NCI-H69 (cell line): Measurements from ENCODE around the gene DEPDC5.
A peak's percentile ranks its signal among the peaks of the same experiment; 100 is the strongest.
"Not testable (repeated sequence)": the region's sequence is repeated elsewhere in the genome, so short reads cannot be mapped to it uniquely, and the experiment has no call there.

ENCODE experiments used
- DNase-seq: peaks from one replicate; lab custom pipeline; 2025; lab: John Stamatoyannopoulos, UW

Gene DEPDC5

DNA sequence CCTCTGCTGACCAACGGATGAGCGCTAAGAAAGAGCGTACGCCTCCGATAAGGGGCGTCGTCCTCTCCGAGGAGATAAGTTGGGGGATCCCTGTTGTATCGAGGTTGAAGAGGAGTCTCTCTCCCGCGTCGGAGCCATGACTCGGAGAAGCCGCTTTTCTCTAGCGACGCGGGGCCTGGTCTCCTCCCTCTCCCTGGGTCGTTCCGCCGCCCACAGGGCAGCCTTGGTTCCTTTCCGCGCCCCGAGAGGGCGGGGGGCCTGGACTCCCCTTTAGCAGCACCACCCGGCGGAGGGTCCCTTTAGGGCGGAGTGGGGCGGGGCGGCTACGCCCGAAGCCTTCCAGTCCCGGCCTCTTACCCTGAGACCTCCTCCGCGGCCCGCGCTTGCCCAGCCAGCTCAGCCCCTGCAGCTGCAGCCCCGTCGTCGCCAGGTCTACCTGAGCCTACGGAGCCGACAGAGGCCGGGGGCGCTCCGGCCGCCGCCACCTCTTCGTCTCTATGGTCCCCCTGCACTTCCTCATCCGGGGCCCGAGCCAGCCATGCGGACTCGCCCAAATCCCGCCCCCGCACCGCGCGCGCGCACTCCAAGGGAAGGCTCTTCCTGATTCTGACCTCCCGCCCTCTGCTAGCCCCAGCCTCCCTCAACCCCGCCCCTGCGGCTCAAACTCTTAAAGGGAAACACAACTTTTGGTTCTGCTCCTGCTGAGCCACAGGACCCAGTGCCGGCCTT, 4.0 kb upstream of the DEPDC5 start, which contains the start of gene PRR14L:
Gene PRR14L, minus strand, starts transcription at position 497 of the 729 bp plus-strand sequence. CDS start 11,272 bp downstream, outside the sequence.
- DNase-seq = peak; percentile 99

DNA sequence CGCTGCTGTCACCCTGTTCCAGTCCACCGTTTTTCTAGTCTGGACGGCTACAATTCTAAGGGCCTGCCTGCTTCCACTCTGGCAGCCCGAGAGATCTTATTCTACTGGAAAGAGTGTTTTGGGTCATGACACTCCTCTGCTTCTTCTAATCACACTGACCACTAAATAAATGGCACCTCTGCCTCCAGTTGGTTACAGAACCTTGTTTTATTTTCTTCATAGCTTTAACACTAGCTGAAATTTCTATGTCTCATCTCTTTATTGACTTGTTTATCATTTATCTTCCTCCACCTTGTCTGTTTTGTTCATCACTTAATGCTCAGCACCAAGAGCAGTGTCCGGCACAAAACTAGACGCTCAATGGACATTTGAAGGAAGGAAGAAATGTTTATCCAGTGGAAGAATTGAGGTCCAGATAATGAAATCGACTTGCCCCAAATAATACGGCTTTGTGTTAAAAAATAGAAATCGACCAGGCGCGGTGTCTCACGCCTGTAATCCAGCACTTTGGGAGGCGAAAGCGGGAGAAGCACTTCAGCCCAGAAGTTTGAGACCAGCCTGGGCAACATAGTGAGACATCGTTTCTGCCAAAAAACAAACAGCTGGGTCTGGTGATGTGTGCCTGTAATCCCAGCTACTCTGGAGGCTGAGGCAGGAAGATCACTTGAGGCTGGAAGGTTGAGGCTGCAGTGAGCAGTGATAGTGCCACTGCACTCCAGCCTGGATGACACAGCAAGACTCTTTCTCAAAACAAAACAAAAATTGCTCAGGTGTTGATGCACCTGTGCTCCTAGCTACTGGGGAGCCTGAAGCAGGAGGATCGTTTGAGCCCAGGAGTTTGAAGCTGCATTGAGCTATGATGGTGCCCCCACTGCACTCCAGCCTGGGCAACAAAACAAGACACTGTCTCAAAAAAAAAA, 3.2 kb upstream of the DEPDC5 start:
- DNase-seq = no peak

DNA sequence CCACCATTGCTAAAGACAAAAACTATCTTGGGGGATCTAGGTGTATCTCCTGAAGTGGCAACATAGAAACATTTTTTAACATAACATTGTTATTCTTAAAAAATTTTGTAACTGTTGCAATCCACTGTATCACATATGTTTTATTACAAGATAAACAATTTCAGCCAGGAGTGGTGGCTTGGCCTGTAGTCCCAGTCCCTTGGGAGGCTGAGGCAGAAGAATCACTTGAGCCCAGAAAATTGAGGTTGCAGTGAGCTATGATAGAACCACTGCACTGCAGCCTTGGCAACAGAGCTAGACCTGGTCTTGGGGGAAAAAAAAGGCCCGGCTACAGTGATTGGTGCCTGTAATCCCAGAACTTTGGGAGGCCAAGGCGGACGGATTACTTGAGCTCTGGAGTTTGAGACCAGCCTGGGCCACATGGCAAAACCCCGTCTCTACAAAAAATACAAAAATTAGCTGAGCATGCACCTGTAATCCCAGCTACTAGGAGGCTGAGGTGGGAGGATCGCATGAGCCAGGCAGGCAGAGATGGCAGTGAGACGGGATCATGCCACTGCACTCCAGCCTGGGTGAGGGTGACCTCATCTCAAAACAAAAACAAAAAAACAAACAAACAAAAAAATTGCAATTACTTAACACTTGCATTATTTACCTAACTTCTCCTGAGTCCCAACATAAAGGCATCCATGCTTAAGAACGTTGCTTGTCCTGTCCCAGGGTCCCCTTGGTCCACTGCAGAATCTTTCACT, 1.5 kb upstream of the DEPDC5 start:
- DNase-seq = no peak

DNA sequence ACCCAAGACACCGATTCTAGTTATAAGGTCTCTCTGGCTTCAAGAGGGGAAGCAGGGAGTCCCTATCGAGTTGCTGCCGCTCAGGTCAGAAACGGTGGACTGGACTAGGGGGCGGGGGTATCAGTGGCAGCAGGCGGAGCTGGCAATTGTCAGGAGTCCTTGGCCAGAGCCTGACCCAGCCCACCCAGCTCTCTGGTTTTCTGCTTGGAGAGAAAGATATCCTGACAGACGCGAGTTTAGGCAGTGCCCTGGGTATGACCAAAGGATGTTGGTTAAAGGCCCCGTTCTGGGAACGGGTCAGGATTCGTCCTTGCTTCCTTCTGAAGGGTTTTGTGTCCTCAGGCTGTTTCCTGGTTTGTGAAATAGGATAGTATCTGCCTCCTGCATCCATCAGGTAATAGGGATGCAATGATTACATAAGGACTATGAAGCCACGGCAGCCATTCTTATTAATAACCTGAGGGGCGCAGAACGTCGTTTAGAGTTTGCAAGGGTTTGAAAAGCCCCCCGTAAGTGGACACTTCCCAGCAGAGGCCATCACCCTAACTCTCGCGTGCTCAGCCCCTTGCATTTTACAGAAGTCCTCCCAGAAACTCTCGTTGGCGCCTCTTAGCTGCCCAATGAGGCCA, 700 bp upstream of the DEPDC5 start:
- DNase-seq = peak; percentile 75

DNA sequence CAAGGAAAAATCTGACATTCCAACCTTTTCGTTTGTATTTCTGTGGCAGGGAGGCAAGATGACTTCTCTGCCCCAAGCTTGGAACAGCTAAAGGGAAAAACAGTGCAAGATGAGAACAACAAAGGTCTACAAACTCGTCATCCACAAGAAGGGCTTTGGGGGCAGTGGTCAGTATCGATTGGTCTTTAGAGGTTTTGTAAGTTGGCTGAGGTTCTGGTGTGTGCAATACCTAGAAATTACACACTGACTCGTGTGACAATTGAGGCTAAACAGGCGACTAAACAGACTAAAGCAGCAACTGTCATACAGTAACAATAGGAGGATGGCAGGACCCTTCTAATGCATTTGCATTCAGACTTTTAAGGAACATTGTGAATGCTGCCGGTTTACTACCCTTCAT, 994 bp downstream of the DEPDC5 start:
- peak; percentile 36 for DNase-seq

DNA sequence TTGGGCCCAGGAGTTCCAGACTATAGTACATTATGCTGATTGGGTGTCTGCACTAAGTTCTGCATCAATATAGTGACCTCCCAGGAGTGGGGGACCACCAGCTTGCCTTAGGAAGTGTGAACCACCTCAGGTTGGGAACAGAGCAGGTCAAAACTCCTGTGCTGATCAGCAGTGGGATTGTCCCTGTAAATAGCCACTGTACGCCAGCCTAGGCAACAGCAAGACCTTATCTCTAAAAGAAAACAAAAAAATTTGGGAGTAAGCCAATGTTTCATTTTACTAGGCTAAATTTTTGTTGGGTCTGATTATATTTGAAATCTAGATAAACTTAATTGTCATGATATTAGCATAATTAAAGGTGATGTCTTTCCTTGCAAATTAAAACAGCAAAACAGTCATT, 3.4 kb downstream of the DEPDC5 start:
- DNase-seq = no peak

DNA sequence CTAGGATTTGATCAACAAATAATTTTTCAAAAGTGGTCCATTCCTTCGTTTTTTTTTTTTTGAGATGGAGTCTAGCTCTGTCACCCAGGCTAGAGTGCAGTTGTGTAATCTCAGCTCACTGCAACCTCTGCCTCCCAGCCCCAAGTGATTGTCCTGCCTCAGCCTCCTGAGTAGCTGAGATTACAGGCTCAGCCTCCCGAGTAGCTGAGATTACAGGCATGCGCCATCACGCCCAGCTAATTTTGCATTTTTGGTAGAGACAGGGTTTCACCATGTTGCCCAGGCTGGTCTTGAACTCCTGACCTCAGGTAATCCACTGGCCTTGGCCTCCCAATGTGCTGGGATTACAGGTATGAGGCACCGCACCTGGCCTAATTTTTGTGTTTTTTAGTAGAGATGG, 5.0 kb downstream of the DEPDC5 start:
- DNase-seq = not testable (repeated sequence)

DNA sequence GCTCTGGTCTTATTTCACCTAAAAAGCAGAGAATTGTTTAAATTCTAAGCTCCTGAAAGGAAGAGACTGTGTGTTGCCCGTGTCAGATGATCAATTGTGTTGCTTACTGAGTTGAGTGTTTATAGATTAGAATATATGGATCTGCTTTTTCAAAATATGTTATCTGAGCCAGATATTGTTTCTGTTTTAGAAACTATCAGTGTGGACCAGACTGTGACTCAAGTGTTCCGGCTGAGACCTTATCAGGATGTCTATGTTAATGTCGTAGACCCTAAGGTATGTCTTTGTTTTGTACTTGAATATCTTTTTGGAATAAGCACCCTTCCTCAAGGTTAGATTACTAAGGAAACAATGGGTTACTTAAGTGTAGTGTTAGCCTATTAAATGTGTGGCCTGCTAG, 11.0 kb downstream of the DEPDC5 start:
- DNase-seq = no peak

DNA sequence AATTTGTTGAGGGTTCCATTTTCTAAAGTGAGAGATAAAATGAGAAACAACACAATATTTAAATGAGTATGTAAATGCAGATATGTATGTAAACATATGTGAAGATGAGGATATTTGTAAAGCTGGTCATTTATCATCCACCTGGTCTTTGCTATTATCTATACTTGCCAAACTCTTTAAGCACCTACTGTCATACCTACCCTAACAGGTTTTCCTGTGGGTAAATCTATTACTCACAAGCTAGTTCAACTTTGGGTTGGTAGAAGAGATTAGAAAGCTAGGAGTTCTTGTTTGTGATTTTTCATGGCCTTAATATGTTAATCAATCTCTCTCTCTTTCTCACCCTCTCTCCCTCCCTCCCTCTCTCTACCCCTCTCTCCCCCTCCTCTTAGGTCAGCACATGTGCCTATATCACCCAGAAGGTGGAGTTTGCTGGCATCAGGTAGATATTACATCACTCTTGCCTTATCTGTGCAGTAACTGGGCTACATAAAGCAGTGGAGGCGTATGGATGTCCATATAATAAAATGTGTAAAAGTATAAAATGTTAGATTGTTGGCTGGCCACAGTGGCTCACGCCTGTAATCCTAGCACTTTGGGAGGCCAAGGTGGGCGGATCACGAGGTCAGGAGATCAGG, 14.7 kb downstream of the DEPDC5 start:
- no peak for DNase-seq

DNA sequence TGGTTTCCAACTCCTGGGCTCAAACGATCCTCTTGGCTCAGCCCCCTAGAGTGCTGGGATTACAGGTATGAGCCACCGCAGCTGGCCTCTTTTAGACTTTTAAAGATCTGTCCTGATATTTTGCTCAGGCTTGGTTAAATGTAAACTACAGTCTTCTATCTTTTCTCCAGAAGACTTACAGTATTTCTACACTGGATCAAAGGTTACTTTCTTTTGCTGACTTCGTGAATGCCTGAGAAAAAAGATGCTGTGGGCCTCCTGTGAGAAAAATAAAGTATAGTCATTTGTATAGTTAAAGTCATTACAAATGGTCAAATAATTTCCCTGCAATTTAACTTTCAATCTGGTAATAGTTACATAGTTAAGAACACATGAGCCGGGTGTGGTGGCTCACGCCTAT, 19.6 kb downstream of the DEPDC5 start:
- DNase-seq = no peak

DNA sequence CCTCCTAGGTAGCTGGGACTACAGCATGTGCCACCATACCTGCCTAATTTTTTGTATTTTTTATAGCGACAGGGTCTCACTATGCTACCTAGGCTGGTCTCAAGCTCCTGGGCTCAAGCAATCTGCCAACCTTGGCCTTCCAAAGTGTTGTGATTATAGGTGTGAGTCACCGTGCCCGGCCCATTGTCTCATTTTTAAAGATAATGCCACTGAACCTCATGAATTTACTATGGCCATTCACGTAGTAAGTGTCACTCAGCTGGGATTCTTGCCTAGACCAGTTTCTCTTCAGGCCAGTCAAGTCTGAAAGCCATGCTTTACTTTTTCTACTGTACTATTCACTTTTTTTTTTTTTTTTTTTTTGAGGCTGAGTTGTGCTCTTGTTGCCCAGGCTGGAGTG, 22.4 kb downstream of the DEPDC5 start:
- no peak for DNase-seq

DNA sequence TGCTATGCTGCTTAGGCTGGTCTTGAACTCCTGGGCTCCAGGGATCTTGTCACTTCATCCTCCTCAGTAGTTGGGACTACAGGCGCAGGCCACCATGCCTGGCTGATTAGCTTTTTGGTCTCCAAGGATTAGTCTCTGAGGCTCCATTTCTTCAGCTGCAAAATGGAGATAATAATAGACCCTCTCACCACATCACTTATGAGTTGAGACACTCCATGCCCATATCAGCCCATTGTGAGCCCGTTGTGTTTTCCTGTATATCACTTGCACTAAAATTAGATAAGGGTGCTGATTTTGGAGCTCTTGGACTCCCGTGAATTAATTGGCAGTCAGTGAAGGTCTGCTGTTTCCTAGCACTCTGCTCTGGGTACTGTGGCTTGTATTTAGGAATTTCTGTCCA, 36.0 kb downstream of the DEPDC5 start:
- no peak for DNase-seq

DNA sequence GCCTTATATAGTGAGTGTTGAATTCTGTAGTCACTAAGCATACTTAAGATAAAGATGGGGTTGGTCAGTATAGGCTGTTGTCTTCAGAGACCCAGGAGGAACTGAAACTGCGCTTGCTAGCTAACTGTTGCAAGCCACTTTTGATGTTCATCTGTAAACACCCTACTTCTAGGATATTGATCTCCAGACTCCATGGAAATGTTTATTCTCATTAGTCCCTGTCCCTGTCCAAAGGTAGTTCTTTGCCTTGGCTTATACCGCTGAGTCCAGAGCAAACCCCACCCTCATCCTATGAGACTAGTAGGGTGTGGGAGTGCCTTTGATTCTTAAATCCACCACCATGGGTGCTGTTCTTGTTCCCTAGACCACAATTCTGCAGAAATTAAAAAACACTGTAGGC, 36.4 kb downstream of the DEPDC5 start:
- no peak for DNase-seq

DNA sequence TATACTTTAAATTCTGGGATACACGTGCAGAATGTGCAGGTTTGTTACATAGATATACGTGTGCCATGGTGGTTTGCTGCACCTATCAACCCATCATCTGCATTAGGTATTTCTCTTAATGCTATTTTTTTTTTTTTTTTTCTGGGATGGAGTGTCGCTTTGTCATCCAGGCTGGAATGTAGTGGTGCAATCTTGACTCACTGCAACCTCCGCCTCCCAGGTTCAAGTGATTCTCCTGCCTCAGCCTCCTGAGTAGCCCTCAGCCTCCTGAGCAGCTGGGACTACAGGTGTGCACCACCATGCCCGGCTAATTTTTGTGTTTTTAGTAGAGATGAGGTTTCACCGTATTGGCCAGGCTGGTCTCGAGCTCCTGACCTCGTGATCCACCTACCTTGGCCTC, 45.5 kb downstream of the DEPDC5 start:
- DNase-seq = not testable (repeated sequence)

DNA sequence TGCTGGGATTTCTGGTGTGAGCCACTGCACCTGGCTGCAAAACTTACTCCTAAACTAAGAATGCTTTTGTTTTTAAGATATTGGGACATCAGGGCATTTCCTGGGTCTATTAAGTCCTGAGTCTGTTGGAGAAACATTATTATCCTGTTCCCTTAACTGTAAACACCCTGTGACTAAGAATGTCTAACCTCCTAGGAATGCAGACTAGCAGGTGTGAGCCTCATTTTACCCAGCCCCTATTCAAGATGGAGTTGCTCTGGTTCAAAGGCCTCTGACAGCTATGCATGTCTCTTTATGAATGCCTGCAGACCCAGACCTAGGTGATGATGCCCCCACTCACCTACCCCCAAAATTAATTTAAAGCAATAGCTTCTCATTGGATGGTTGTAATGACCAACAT, 46.2 kb downstream of the DEPDC5 start:
- DNase-seq = no peak

DNA sequence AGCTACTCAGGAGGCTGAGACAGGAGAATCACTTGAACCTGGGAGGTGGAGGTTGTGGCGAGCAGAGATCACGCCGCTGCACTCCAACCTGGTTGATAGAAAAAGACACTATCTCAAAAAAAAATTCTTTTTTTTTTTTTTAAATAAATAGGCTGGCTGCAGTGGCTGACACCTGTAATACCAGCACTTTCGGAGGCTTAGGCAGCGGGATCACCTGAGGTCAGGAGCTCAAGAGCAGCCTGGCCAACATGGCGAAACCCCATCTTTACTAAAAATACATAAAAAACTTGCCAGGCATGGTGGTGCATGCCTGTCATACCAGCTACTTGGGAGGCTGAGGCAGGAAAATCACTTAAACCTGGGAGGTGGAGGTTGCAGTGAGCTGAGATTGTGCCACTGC, 47.0 kb downstream of the DEPDC5 start:
- not testable (repeated sequence) for DNase-seq

DNA sequence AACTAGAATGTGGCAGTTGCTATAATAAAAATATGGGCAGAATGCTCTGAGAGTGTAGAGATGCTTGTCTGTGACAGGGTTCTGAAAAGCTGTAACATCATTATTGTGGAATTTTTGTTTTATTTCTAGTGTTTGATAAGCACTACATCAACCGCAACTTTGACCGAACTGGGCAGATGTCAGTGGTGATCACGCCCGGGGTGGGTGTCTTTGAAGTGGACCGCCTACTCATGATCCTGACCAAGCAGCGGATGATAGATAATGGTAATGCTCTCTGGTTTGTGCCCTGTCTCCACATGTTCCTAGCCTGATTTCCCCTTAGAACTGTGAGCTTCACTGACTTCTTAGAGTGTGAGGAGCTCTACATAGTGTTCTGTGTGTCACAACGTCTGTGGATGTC, 48.8 kb downstream of the DEPDC5 start:
- no peak for DNase-seq

DNA sequence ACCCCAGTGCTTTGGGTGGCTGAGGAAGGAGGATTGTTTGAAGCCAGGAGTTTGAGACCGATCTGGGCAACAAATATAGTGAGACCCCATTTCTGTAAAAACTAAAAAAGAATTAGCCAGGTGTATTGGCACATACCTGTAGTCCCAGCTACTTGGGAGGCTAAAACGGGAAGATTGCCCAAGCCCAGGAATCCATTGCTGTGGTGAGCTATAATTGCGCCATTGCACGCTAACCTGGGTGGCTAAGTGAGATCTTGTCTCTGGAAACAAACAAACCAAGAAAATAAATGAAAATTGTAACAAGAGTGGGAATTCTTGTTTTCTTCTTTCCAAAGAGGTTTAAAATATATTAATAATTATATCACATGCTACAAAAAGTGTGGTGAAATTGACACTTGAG, 52.9 kb downstream of the DEPDC5 start:
- DNase-seq = no peak

DNA sequence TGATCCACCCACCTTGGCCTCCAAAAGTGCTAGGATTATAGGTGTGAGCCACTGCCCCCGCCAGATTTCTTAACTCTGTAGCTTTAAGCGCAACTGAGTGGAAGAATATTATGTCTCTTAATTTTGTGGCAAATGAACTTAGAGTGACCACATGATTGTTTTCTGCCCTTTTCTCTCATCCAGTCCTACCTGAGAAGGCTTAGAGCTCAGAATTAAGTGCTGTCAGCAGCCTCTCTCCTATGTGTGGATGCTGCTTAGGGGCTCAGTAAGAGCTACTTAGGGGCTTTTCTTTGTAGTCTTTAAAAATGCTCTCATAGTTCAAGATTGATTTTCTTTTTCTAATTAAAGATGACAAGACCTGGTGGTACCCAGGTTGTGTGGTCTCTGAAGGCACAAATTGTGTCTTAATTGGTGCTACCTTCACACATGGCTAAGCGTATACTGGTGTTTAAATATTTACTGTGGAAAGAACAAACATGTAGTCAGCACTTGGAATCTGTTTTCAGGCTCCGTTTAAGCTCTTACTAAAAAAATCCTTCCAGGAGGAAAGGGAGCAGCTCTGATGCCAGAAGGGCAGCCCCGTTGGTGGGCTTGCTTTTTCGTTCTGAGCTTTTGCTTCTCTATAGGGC, 59.3 kb downstream of the DEPDC5 start:
- peak; percentile 85 for DNase-seq

DNA sequence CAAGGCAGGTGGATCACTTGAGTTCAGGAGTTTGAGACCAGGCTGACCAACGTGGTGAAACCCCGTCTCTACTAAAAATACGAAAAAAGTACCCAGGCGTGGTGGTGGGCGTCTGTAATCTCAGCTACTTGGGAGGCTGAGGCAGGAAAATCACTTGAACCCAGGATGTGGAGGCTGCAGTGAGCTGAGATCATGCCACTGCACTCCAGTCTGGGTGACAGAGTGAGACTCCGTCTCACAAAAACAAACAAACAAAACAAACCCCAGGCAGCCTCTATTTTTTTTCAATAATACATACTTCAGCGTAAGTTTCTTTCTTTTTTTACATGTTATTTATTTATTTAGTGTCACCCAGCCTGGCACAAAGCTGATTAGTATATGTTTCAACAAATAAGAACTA, 60.1 kb downstream of the DEPDC5 start:
- not testable (repeated sequence) for DNase-seq

DNA sequence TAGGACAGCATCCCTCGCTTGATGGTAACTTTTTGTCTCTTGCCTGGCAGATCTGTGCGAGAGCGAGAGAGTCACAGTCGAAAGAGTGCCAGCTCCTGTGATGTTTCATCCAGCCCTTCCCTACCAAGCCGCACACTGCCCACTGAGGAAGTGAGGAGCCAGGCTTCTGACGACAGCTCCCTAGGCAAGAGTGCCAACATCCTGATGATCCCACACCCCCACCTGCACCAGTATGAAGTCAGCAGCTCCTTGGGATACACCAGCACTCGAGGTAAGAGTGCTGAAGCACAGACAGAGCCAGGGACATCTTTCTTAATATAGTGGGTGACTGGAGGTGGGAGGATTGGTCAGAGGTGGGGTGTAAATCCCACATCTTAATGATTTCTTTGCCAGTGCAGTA, 61.1 kb downstream of the DEPDC5 start:
- no peak for DNase-seq
